Naive thymus-derived CD4-positive, alpha-beta T cell (primary cell): ENCODE data around the gene KSR2. TPM values are rescaled to one million over a fixed set of nuclear protein-coding genes. Genes with fewer than 3 reads are reported as not detected.

ENCODE experiments used
- ATAC-seq: fragments of 150-1000 bp; cut with Tn5 transposase; 2 replicates; pipeline ENCODE4 v1.10.0; 2021; ENCODE audit warnings: mild to moderate bottlenecking, moderate library complexity
- CTCF ChIA-PET: fragments of 350-600 bp; sonication (Branson Sonifier 250); formaldehyde crosslinking; loops from one replicate; lab custom pipeline; 2021; ENCODE audit warnings: antibody characterized with exemption; lab: Charles Lee
- POLR2A ChIA-PET: fragments of 350-600 bp; sonication (Branson Sonifier 250); formaldehyde crosslinking; loops from one replicate; lab custom pipeline; 2021; ENCODE audit warnings: antibody characterized with exemption, inconsistent platforms; lab: Charles Lee
- DNase-seq, 9 donors: peaks; one replicate each; pipeline versions ENCODE4 v3.0.0 to v3.0.0-alpha.2; 2020 to 2022; ENCODE audit warnings: mixed read lengths in 1 of 9
- H3K27ac ChIP-seq: one replicate; pipeline ENCODE4 v1.7.0; 2013; ENCODE audit warnings: mild to moderate bottlenecking, low read depth, low read length, moderate library complexity
- H3K27me3 ChIP-seq, 2 donors: one replicate each; pipeline ENCODE4 v1.7.0; 2013; ENCODE audit warnings: low read length in 2 of 2, mild to moderate bottlenecking in 2 of 2, moderate library complexity in 2 of 2; ENCODE audit not compliant: control insufficient read depth in 2 of 2, insufficient read depth in 2 of 2
- H3K36me3 ChIP-seq, 3 experiments: 1 replicate in 2 of 3; 2 replicates in 1 of 3; pipeline ENCODE4 v1.7.0; 2013; ENCODE audit warnings: low read length in 3 of 3, mild to moderate bottlenecking in 3 of 3, moderate library complexity in 1 of 3; ENCODE audit not compliant: insufficient read depth in 3 of 3, control insufficient read depth in 2 of 3
- H3K4me1 ChIP-seq, 2 donors: one replicate each; pipeline ENCODE4 v1.7.0; 2013; ENCODE audit warnings: low read length in 2 of 2, mild to moderate bottlenecking in 2 of 2, moderate library complexity in 1 of 2; ENCODE audit not compliant: control insufficient read depth in 2 of 2, insufficient read depth in 2 of 2
- H3K4me3 ChIP-seq: 2 replicates; pipeline ENCODE4 v1.7.0; 2013; ENCODE audit warnings: mild to moderate bottlenecking, low read length
- H3K9me3 ChIP-seq, 3 experiments: 1 replicate in 2 of 3; 2 replicates in 1 of 3; pipeline ENCODE4 v1.7.0; 2013; ENCODE audit warnings: low read length in 3 of 3; ENCODE audit not compliant: control insufficient read depth in 2 of 3
- H3K27ac Mint-ChIP-seq, 9 donors: one replicate each; pipeline ENCODE4 v1.8.0; 2020 to 2022; ENCODE audit warnings: mixed read lengths in 9 of 9, mild to moderate bottlenecking in 8 of 9, moderate library complexity in 5 of 9, inconsistent platforms in 2 of 9
- H3K27me3 Mint-ChIP-seq, 5 donors: one replicate each; pipeline ENCODE4 v1.8.0; 2021 to 2022; ENCODE audit warnings: mixed read lengths in 5 of 5, mild to moderate bottlenecking in 1 of 5
- H3K36me3 Mint-ChIP-seq, 5 donors: one replicate each; pipeline ENCODE4 v1.8.0; 2020 to 2022; ENCODE audit warnings: mixed read lengths in 5 of 5, mild to moderate bottlenecking in 3 of 5, inconsistent platforms in 1 of 5
- H3K4me1 Mint-ChIP-seq, 7 donors: one replicate each; pipeline ENCODE4 v1.8.0; 2020 to 2022; ENCODE audit warnings: mixed read lengths in 7 of 7, mild to moderate bottlenecking in 3 of 7, inconsistent platforms in 1 of 7
- H3K4me3 Mint-ChIP-seq, 10 donors: one replicate each; pipeline ENCODE4 v1.8.0; 2020 to 2022; ENCODE audit warnings: mild to moderate bottlenecking in 10 of 10, mixed read lengths in 10 of 10, moderate library complexity in 6 of 10, inconsistent platforms in 2 of 10
- H3K9me3 Mint-ChIP-seq, 11 donors: one replicate each; pipeline ENCODE4 v1.8.0; 2020 to 2022; ENCODE audit warnings: mixed read lengths in 11 of 11, mild to moderate bottlenecking in 4 of 11, inconsistent platforms in 1 of 11, moderate library complexity in 1 of 11
- intact Hi-C, 2 donors: fragments of 100-400 bp; cut with micrococcal nuclease; formaldehyde crosslinking; loops; one replicate each; pipeline ENCODE4 v1.15.1; 2023
- polyA plus RNA-seq, 2 donors: library from polyadenylated mRNA; unstranded; fragments of 300-500 nt; fragmentation: Illumina TruSeq; gene quantifications; one replicate each; pipeline ENCODE4 v1.2.3, GENCODE V29; 2021
- total RNA-seq, 6 experiments: library from RNA in 5 of 6; stranded (reverse) in 5 of 6; gene quantifications; 1 replicate in 5 of 6; 2 replicates in 1 of 6; pipeline ENCODE4 v1.2.3 and lab custom pipeline; 2021 to 2026

Gene KSR2
- under 1 TPM in 2 of 5 experiments, not detected in 3; 0.03 to 0.07 TPM for total RNA-seq
- polyA plus RNA-seq, result not detected
- not detected for total RNA-seq (lab: John Stamatoyannopoulos, UW)

- H3K27me3 ChIP-seq, result no peaks in the 10 kb centered on the region
- peaks cover 57 to 75% (median 65%) of the 10 kb centered on the region in 5 donors for H3K27me3 Mint-ChIP-seq
- ChIA-PET POLR2A (no interaction called here), CTCF (no interaction called here)
- H3K4me1 ChIP-seq, result no peaks in the 10 kb centered on the region
- peak; percentile 68 for ATAC-seq
- intact Hi-C loops, result loop anchor here in 1 of 2 donors (2.0 kb wide), 1 partner anchor 48 kb away; the partner anchor contains the start of gene RFC5
- peak in 8 of 9 donors; percentile 5 to 59 (median 16) for DNase-seq
- peak within 1 kb of the TSS in 1 of 9 donors; percentile 31 for H3K27ac Mint-ChIP-seq
- peaks cover 4 to 41% (median 13%) of the 10 kb centered on the region in 11 donors for H3K9me3 Mint-ChIP-seq
- H3K4me3 Mint-ChIP-seq, result peak within 1 kb of the TSS; percentile 72 to 90 (median 82)
- H3K36me3 ChIP-seq, result no peaks in the 10 kb centered on the region
- H3K9me3 ChIP-seq, result no peaks in the 10 kb centered on the region
- no peak within 1 kb of the TSS for H3K27ac ChIP-seq
- peaks cover 0 to 21% (median 10%) of the 10 kb centered on the region in 7 donors for H3K4me1 Mint-ChIP-seq
- H3K4me3 ChIP-seq, result no peak within 1 kb of the TSS
- H3K36me3 Mint-ChIP-seq, result peaks cover 0 to 20% (median 13%) of the 10 kb centered on the region in 5 donors
Measured at GRCh38 chr12:117968826-117969659, at the start of gene KSR2. Gene KSR2, minus strand, starts transcription at chr12:117968990. Its CDS starts 735 bp downstream, at chr12:117968255.

GRCh38 chr12:118017926-118018325 is 49.1 kb upstream of the KSR2 start:
- Histone ChIP-seq H3K4me1 (peaks cover 10 to 13% of the 10 kb centered on the region in 2 donors), H3K27me3 (no peaks in the 10 kb centered on the region), H3K4me3 (no peak overlapping the region), H3K36me3 (peaks cover 0 to 33% (median 0%) of the 10 kb centered on the region in 3 experiments), H3K27ac (no peak overlapping the region), H3K9me3 (no peaks in the 10 kb centered on the region)
- H3K4me1 Mint-ChIP-seq, result peaks cover 17 to 35% (median 18%) of the 10 kb centered on the region in 7 donors
- intact Hi-C loops, result loop anchor here (2.0 to 5.0 kb wide), 5 partner anchors 15 to 1281 kb away; partner anchors contain the start of genes FBXO21 (in 2 of the 2), KSR2 (in 1 of the 2), RNFT2 (in 1 of the 2) and SPRING1 (in 1 of the 2)
- H3K27me3 Mint-ChIP-seq, result peaks cover 0 to 7% (median 0%) of the 10 kb centered on the region in 5 donors
- no peak for DNase-seq
- ChIA-PET POLR2A (interaction anchor here (0.7 to 2.2 kb wide), 2 partner anchors 19 to 42 kb away, joined by 3 to 9 read pairs; partner anchors contain the start of gene WSB2), CTCF (no interaction called here)
- H3K27ac Mint-ChIP-seq, result peak overlapping the region in 2 of 9 donors; percentile 25 to 71
- ATAC-seq, result no peak
- peaks cover 0 to 25% (median 6%) of the 10 kb centered on the region in 5 donors for H3K36me3 Mint-ChIP-seq
- peaks cover 0 to 5% (median 0%) of the 10 kb centered on the region in 11 donors for H3K9me3 Mint-ChIP-seq
- H3K4me3 Mint-ChIP-seq, result peak overlapping the region; percentile 59 to 95 (median 91)

GRCh38 chr12:118016424-118017264 is 47.9 kb upstream of the KSR2 start, which contains the start of gene RFC5:
Gene RFC5, plus strand, starts transcription at chr12:118016703. Its CDS starts 125 bp downstream, at chr12:118016828.
- peaks cover 10 to 13% of the 10 kb centered on the region in 2 donors for H3K4me1 ChIP-seq
- peak within 1 kb of the TSS; percentile 69 for H3K27ac ChIP-seq
- peak; percentile 93 to 98 (median 97) for DNase-seq
- H3K9me3 ChIP-seq, result no peaks in the 10 kb centered on the region
- peak; percentile 99 for ATAC-seq
- H3K27ac Mint-ChIP-seq, result peak within 1 kb of the TSS; percentile 82 to 95 (median 92)
- ChIA-PET CTCF (interaction anchor here (0.6 to 1.4 kb wide), 2 partner anchors 45 to 1366 kb away, joined by 3 read pairs; no protein-coding TSS in a partner anchor), POLR2A (interaction anchor here (1.1 to 2.2 kb wide), 4 partner anchors 9 to 343 kb away, joined by 3 to 9 read pairs (median 4); partner anchors contain the start of gene WSB2)
- intact Hi-C loops, result loop anchor here (1.0 to 5.0 kb wide), 11 partner anchors 16 to 1651 kb away; partner anchors contain the start of genes FBXO21 (in 2 of the 2), PEBP1 (in 2 of the 2), KSR2 (in 1 of the 2) and RNFT2 (in 1 of the 2)
- H3K4me3 ChIP-seq, result peak within 1 kb of the TSS; percentile 80
- peaks cover 0 to 7% (median 0%) of the 10 kb centered on the region in 5 donors for H3K27me3 Mint-ChIP-seq
- peaks cover 11 to 29% (median 18%) of the 10 kb centered on the region in 7 donors for H3K4me1 Mint-ChIP-seq
- peak within 1 kb of the TSS; percentile 89 to 95 (median 92) for H3K4me3 Mint-ChIP-seq
- peaks cover 0 to 22% (median 0%) of the 10 kb centered on the region in 3 experiments for H3K36me3 ChIP-seq
- no peaks in the 10 kb centered on the region for H3K27me3 ChIP-seq
- peaks cover 0 to 21% (median 5%) of the 10 kb centered on the region in 5 donors for H3K36me3 Mint-ChIP-seq
- H3K9me3 Mint-ChIP-seq, result peaks cover 0 to 5% (median 0%) of the 10 kb centered on the region in 11 donors

GRCh38 chr12:118015944-118016343 is 47.2 kb upstream of the KSR2 start:
- Mint-ChIP-seq H3K27ac (peak overlapping the region in 6 of 9 donors; percentile 82 to 95 (median 90)), H3K9me3 (peaks cover 0 to 5% (median 0%) of the 10 kb centered on the region in 11 donors), H3K27me3 (peaks cover 0 to 7% (median 0%) of the 10 kb centered on the region in 5 donors), H3K36me3 (peaks cover 0 to 15% (median 5%) of the 10 kb centered on the region in 5 donors), H3K4me1 (peaks cover 11 to 27% (median 18%) of the 10 kb centered on the region in 7 donors), H3K4me3 (peak overlapping the region in 9 of 10 donors; percentile 90 to 95 (median 92))
- intact Hi-C loops, result loop anchor here (1.0 to 5.0 kb wide), 11 partner anchors 17 to 1651 kb away; partner anchors contain the start of genes FBXO21 (in 2 of the 2), PEBP1 (in 2 of the 2), KSR2 (in 1 of the 2) and RNFT2 (in 1 of the 2)
- H3K27ac ChIP-seq, result no peak overlapping the region
- peaks cover 10 to 13% of the 10 kb centered on the region in 2 donors for H3K4me1 ChIP-seq
- POLR2A ChIA-PET, result interaction anchor here (1.1 to 2.2 kb wide), 4 partner anchors 10 to 343 kb away, joined by 3 to 9 read pairs (median 4); partner anchors contain the start of gene WSB2
- no peaks in the 10 kb centered on the region for H3K9me3 ChIP-seq
- DNase-seq (no peak), ATAC-seq (no peak)
- CTCF ChIA-PET, result interaction anchor here (0.6 to 1.4 kb wide), 2 partner anchors 46 to 1367 kb away, joined by 3 read pairs; no protein-coding TSS in a partner anchor
- peak overlapping the region; percentile 80 for H3K4me3 ChIP-seq
- peaks cover 0 to 21% (median 0%) of the 10 kb centered on the region in 3 experiments for H3K36me3 ChIP-seq
- H3K27me3 ChIP-seq, result no peaks in the 10 kb centered on the region

GRCh38 chr12:118015306-118015705 is 46.5 kb upstream of the KSR2 start:
- ChIA-PET CTCF (no interaction called here), POLR2A (no interaction called here)
- intact Hi-C loops, result loop anchor here (5.0 kb wide), 2 partner anchors 823 to 1278 kb away; partner anchors contain the start of genes FBXO21 (in 1 of the 2), RNFT2 (in 1 of the 2) and SPRING1 (in 1 of the 2)
- Mint-ChIP-seq H3K27me3 (peaks cover 0 to 7% (median 0%) of the 10 kb centered on the region in 5 donors), H3K36me3 (peaks cover 0 to 10% (median 5%) of the 10 kb centered on the region in 5 donors), H3K27ac (peak overlapping the region in 1 of 9 donors; percentile 14), H3K4me3 (peak overlapping the region in 3 of 10 donors; percentile 7 to 11 (median 9)), H3K4me1 (peaks cover 11 to 27% (median 18%) of the 10 kb centered on the region in 7 donors), H3K9me3 (peaks cover 0 to 5% (median 0%) of the 10 kb centered on the region in 11 donors)
- no peaks in the 10 kb centered on the region for H3K9me3 ChIP-seq
- no peak for ATAC-seq
- peaks cover 10 to 13% of the 10 kb centered on the region in 2 donors for H3K4me1 ChIP-seq
- no peaks in the 10 kb centered on the region for H3K27me3 ChIP-seq
- H3K27ac ChIP-seq, result no peak overlapping the region
- peaks cover 0 to 17% (median 0%) of the 10 kb centered on the region in 3 experiments for H3K36me3 ChIP-seq
- no peak overlapping the region for H3K4me3 ChIP-seq
- DNase-seq, result no peak
